B cell (primary cell): ENCODE results near the gene ELFN1. TPM values are rescaled to one million over a fixed set of nuclear protein-coding genes. Genes with fewer than 3 reads are reported as not detected.

ENCODE experiments used
- ATAC-seq: fragments of 200-7000 bp; cut with Tn5 transposase; one replicate; pipeline ENCODE4 v1.10.0; 2021; ENCODE audit warnings: low read depth, mild to moderate bottlenecking, moderate number of reproducible peaks, moderate library complexity
- CTCF ChIA-PET: fragments of 350-600 bp; sonication (Branson Sonifier 250); formaldehyde crosslinking; loops from one replicate; lab custom pipeline; 2021; ENCODE audit warnings: antibody characterized with exemption, inconsistent platforms; lab: Charles Lee
- POLR2A ChIA-PET: fragments of 350-600 bp; sonication (Branson Sonifier 250); formaldehyde crosslinking; loops from one replicate; lab custom pipeline; 2021; ENCODE audit warnings: antibody characterized with exemption; lab: Charles Lee
- DNase-seq: peaks from one replicate; pipeline ENCODE4 v3.0.0; 2013
- H2AFZ ChIP-seq: 2 replicates; pipeline ENCODE4 v1.6.1; 2012; ENCODE audit warnings: mild to moderate bottlenecking, low read depth, low read length; ENCODE audit not compliant: insufficient read depth, poor library complexity, severe bottlenecking
- H3K27ac ChIP-seq, 2 donors: 1 replicate in 1 of 2; 2 replicates in 1 of 2; pipeline ENCODE4 v1.5.1; 2012 to 2013; ENCODE audit warnings: low read length in 2 of 2, mild to moderate bottlenecking in 2 of 2, moderate library complexity in 1 of 2
- H3K27me3 ChIP-seq, 4 experiments: fragments of 200-600 bp in 1 of 4; sonication (generic) in 1 of 4; replicated peaks in 1 of 4; 1 replicate in 2 of 4; 2 replicates in 2 of 4; pipeline versions ENCODE4 v1.6.1 to v1.7.0; 2013 to 2016; ENCODE audit warnings: low read length in 3 of 4, mild to moderate bottlenecking in 2 of 4, mixed read lengths in 1 of 4, moderate library complexity in 1 of 4; ENCODE audit not compliant: insufficient read depth in 4 of 4, control insufficient read depth in 3 of 4; ENCODE audit errors: control extremely low read depth in 1 of 4
- H3K36me3 ChIP-seq, 2 experiments: replicated peaks in 1 of 2; 1 replicate in 1 of 2; 2 replicates in 1 of 2; pipeline versions ENCODE4 v1.6.1 to v1.7.1; 2013; ENCODE audit warnings: low read length in 1 of 2; ENCODE audit not compliant: insufficient read depth in 2 of 2, control insufficient read depth in 1 of 2; ENCODE audit errors: control extremely low read depth in 1 of 2, extremely low read depth in 1 of 2
- H3K4me1 ChIP-seq, 2 donors: fragments of 200-600 bp in 1 of 2; sonication (generic) in 1 of 2; 1 replicate in 1 of 2; 2 replicates in 1 of 2; pipeline versions ENCODE4 v1.5.1 to v1.6.1; 2013 to 2017; ENCODE audit warnings: low read length in 2 of 2; ENCODE audit not compliant: control insufficient read depth in 2 of 2, insufficient read depth in 2 of 2
- H3K4me2 ChIP-seq: replicated peaks from 2 replicates; pipeline ENCODE3; 2012; ENCODE audit warnings: mild to moderate bottlenecking, low read depth, low read length; ENCODE audit not compliant: poor library complexity, severe bottlenecking
- H3K4me3 ChIP-seq, 5 experiments: fragments of 200-600 bp in 1 of 5; sonication (generic) in 1 of 5; 1 replicate in 3 of 5; 2 replicates in 2 of 5; pipeline versions ENCODE4 v1.5.1 to v1.7.0; 2011 to 2016; ENCODE audit warnings: low read length in 4 of 5, mild to moderate bottlenecking in 4 of 5, low read depth in 2 of 5, control low read depth in 1 of 5, moderate library complexity in 1 of 5; ENCODE audit not compliant: insufficient read depth in 1 of 5; ENCODE audit errors: control extremely low read depth in 1 of 5, extremely low read depth in 1 of 5
- H3K79me2 ChIP-seq: fragments of 200-600 bp; sonication (generic); one replicate; pipeline ENCODE4 v1.6.0; 2016; ENCODE audit warnings: low read length; ENCODE audit not compliant: control insufficient read depth, insufficient read depth
- H3K9ac ChIP-seq: fragments of 200-600 bp; sonication (generic); 2 replicates; pipeline ENCODE4 v1.6.1; 2017; ENCODE audit warnings: mild to moderate bottlenecking, low read length, moderate library complexity
- H3K9me3 ChIP-seq, 3 donors: one replicate each; pipeline versions ENCODE4 v1.6.1 to v1.7.1; 2013; ENCODE audit warnings: low read length in 2 of 3; ENCODE audit not compliant: control insufficient read depth in 2 of 3, insufficient read depth in 1 of 3; ENCODE audit errors: control extremely low read depth in 1 of 3
- H4K20me1 ChIP-seq: 2 replicates; pipeline ENCODE4 v1.6.0; 2012; ENCODE audit warnings: mild to moderate bottlenecking, low read length; ENCODE audit not compliant: insufficient read depth, control insufficient read depth, poor library complexity, severe bottlenecking
- H3K27ac Mint-ChIP-seq: one replicate; pipeline ENCODE4 v1.8.0; 2021; ENCODE audit warnings: mixed read lengths
- H3K27me3 Mint-ChIP-seq: one replicate; pipeline ENCODE4 v1.8.0; 2021; ENCODE audit warnings: mixed read lengths
- H3K4me1 Mint-ChIP-seq: one replicate; pipeline ENCODE4 v1.8.0; 2021; ENCODE audit warnings: mixed read lengths
- H3K4me3 Mint-ChIP-seq: one replicate; pipeline ENCODE4 v1.8.0; 2021; ENCODE audit warnings: mixed read lengths
- H3K9me3 Mint-ChIP-seq: one replicate; pipeline ENCODE4 v1.8.0; 2022; ENCODE audit warnings: mixed read lengths; ENCODE audit not compliant: insufficient read depth
- EZH2 ChIP-seq: IDR thresholded peaks from 2 replicates; pipeline ENCODE4 v1.6.1; 2012; ENCODE audit warnings: borderline replicate concordance, low read depth, mild to moderate bottlenecking, moderate library complexity, low read length; ENCODE audit not compliant: insufficient read depth, poor library complexity, severe bottlenecking
- WGBS: methylation state at CpG from one replicate; pipeline ENCODE4 v1.1.5; 2013; ENCODE audit warnings: missing lambda C conversion rate; ENCODE audit not compliant: insufficient coverage; 5-methylcytosine and 5-hydroxymethylcytosine counted together
- intact Hi-C: fragments of 100-400 bp; cut with micrococcal nuclease; formaldehyde crosslinking; loops from one replicate; pipeline ENCODE4 v1.10.0; 2022
- polyA plus RNA-seq: library from polyadenylated mRNA; depleted of rRNA; stranded (reverse); fragments of >200 nt; gene quantifications from 2 replicates; pipeline ENCODE4 v1.2.3, GENCODE V29; 2012
- total RNA-seq, 2 donors: library from RNA; stranded (reverse); fragments of 120-200 nt in 1 of 2; gene quantifications; 1 replicate in 1 of 2; 2 replicates in 1 of 2; pipeline versions ENCODE4 v1.2.3 to v1.2.4, GENCODE V29; 2013 to 2022
- TF ChIP-seq, protein P1 (sequence below): fragments of 200-600 bp; IDR thresholded peaks from one replicate; pipeline ENCODE4 v1.8.0; 2022; ENCODE audit warnings: antibody characterized with exemption, mild to moderate bottlenecking

Gene ELFN1
- total and polyA plus RNA-seq, 2 donors (not counting 1 experiment from before 2014, with no cell fraction given), result 0.12 TPM; not detected in 1

- POLR2A ChIA-PET, result no interaction called here
- Mint-ChIP-seq H3K4me3 (no peak overlapping the region), H3K4me1 (no peaks in the 10 kb centered on the region), H3K9me3 (peaks cover 2% of the 10 kb centered on the region), H3K27ac (no peak overlapping the region), H3K27me3 (peaks cover 6% of the 10 kb centered on the region)
- ATAC-seq (no peak), DNase-seq (no peak)
- Histone ChIP-seq H3K4me2 (no peak overlapping the region), H3K79me2 (no peaks in the 10 kb centered on the region), H3K36me3 (no peaks in the 10 kb centered on the region), H3K27me3 (peaks cover 0 to 20% (median 0%) of the 10 kb centered on the region in 4 experiments), H2AFZ (no peak overlapping the region), H3K27ac (no peak overlapping the region), H4K20me1 (no peaks in the 10 kb centered on the region), H3K4me1 (no peaks in the 10 kb centered on the region), H3K4me3 (no peak overlapping the region), H3K9me3 (peaks cover 0 to 25% (median 8%) of the 10 kb centered on the region in 3 donors), H3K9ac (no peak overlapping the region)
- TF ChIP-seq, protein P1, sequence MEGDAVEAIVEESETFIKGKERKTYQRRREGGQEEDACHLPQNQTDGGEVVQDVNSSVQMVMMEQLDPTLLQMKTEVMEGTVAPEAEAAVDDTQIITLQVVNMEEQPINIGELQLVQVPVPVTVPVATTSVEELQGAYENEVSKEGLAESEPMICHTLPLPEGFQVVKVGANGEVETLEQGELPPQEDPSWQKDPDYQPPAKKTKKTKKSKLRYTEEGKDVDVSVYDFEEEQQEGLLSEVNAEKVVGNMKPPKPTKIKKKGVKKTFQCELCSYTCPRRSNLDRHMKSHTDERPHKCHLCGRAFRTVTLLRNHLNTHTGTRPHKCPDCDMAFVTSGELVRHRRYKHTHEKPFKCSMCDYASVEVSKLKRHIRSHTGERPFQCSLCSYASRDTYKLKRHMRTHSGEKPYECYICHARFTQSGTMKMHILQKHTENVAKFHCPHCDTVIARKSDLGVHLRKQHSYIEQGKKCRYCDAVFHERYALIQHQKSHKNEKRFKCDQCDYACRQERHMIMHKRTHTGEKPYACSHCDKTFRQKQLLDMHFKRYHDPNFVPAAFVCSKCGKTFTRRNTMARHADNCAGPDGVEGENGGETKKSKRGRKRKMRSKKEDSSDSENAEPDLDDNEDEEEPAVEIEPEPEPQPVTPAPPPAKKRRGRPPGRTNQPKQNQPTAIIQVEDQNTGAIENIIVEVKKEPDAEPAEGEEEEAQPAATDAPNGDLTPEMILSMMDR, result no peak
- TF ChIP-seq EZH2, result no peak
- intact Hi-C loops, result no loop called here
- CTCF ChIA-PET, result no interaction called here
- 90% methylated on average over 13 of the region's 16 CpGs for WGBS
Observed at GRCh38 chr7:1641661-1642260, 28.3 kb upstream of the ELFN1 start.

DNA sequence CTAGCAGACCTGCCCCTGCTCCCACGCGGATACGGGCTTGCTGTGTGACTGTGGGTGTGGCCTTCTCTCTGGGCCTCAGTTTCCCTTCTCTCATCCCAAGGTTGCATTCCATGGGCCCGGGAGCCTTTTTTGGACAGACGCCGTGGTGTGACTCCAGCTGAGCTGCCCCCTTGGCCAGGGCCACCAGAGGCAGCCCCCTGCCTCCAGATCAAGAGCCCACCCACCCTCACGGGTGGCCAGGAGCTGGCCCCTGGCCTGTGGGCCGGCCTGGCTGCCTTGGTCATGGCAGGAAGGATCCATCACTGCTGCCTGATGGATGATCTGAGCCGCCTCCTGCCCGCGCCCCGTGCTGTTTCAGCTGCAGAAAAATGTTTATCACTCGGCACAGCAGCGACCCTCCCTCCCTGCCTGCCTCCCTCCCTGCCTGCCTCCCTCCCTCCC is 27.8 kb upstream of the ELFN1 start:
- intact Hi-C loops, result no loop called here
- Mint-ChIP-seq H3K4me3 (no peak overlapping the region), H3K27ac (no peak overlapping the region), H3K9me3 (no peaks in the 10 kb centered on the region), H3K4me1 (no peaks in the 10 kb centered on the region), H3K27me3 (peaks cover 10% of the 10 kb centered on the region)
- Histone ChIP-seq H3K4me2 (no peak overlapping the region), H3K79me2 (no peaks in the 10 kb centered on the region), H3K27me3 (peaks cover 0 to 22% (median 0%) of the 10 kb centered on the region in 4 experiments), H3K9ac (no peak overlapping the region), H3K9me3 (peaks cover 0 to 19% (median 3%) of the 10 kb centered on the region in 3 donors), H3K36me3 (no peaks in the 10 kb centered on the region), H2AFZ (no peak overlapping the region), H3K27ac (no peak overlapping the region), H3K4me3 (no peak overlapping the region), H4K20me1 (no peaks in the 10 kb centered on the region), H3K4me1 (peaks cover 0 to 2% of the 10 kb centered on the region in 2 donors)
- DNase-seq (no peak), ATAC-seq (no peak)
- TF ChIP-seq, protein P1, result no peak
- no peak for TF ChIP-seq EZH2
- ChIA-PET POLR2A (no interaction called here), CTCF (no interaction called here)
- 70% methylated on average over 8 of the region's 14 CpGs for WGBS
